ENCODE measurements around the gene CHN2. TPM values are rescaled to one million over a fixed set of nuclear protein-coding genes. Genes with fewer than 3 reads are reported as not detected.

The CHN2 gene
- polyA plus RNA-seq (2011; rRNA removed) (0.06 and 0.24 TPM in 2 replicates), polyA plus RNA-seq (2017; fragmentation: RNase III; extraction: RNeasy Plus Mini Kit Qiagen cat#74134 plus additional on column Dnase treatment) (not detected in 3 replicates), polyA minus RNA-seq (2011; rRNA and poly(A)+ RNA removed) (0.10 TPM in 1 of 2 replicates, not detected in the other)
- polyA plus RNA-seq (2012; cell fraction: cytosol; rRNA removed): not detected in 2 replicates
- polyA plus RNA-seq (2012; cell fraction: nucleus; rRNA removed): not detected in 2 replicates

DNA sequence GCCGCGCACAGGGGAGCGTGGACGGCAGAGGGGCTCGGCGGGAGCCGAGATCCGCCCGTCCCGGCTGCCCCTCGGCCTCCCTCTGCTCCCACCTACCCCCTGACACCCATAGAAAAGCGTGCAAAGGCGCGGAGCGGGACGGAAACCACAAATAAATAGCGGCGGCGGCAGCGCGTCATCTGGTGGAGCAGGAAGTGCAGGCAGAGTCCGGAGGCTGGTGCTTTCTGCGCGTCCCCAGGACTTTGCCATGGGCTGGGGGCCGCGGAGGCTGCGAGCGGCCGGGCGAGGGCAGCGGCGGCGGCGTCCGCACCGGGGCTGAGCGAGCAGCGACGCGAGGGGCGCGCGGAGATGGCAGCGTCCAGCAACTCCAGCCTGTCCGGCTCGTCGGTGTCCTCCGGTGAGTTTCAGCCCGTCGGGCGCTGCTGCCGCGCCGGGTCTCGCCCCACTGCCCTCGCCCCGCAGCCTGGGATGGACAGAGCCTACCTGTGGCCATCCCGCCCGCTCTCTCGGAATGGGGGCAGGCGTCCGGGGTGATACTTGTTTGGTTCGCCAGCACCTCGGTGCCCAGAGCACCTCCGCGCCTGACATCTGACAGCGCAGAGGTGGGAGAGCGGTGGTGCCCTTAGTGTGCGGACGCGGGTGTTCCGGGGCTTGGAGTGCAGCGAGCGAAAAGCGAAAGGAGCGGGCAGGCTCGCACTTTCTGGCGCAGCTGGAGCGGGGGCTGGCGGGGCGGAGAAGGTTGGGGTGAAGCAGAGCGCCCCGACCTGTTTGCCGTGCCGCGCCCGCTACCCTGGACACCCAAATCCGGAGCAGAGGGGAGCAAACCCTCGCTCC is at the start of gene CHN2:
Gene CHN2, plus strand, starts transcription at position 182 of the 834 bp plus-strand sequence.
- DNase-seq (ENCODE audit: low read depth in 1 of 2, low spot score in 1 of 2) (peak in 1 of 2 experiments; percentile 19), FAIRE-seq (no peak), ATAC-seq (peak; percentile 71 to 77)
- ChIA-PET CTCF (interaction anchor here (1.1 to 1.8 kb wide), 2 partner anchors 10 to 214 kb away, joined by 5 to 6 read pairs; no protein-coding TSS in a partner anchor), POLR2A (no interaction called here)
- no peak for TF ChIP-seq JUNB (IDR thresholded peaks at IDR 0.05)
- no peak for TF ChIP-seq HOXB13 (CRISPR knock-in tag; IDR thresholded peaks at IDR 0.05; ENCODE audit: low read depth)
- TF ChIP-seq, protein P1, sequence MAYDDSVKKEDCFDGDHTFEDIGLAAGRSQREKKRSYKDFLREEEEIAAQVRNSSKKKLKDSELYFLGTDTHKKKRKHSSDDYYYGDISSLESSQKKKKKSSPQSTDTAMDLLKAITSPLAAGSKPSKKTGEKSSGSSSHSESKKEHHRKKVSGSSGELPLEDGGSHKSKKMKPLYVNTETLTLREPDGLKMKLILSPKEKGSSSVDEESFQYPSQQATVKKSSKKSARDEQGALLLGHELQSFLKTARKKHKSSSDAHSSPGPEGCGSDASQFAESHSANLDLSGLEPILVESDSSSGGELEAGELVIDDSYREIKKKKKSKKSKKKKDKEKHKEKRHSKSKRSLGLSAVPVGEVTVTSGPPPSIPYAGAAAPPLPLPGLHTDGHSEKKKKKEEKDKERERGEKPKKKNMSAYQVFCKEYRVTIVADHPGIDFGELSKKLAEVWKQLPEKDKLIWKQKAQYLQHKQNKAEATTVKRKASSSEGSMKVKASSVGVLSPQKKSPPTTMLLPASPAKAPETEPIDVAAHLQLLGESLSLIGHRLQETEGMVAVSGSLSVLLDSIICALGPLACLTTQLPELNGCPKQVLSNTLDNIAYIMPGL (CRISPR knock-in tag; IDR thresholded peaks at IDR 0.05; ENCODE audit: borderline replicate concordance): no peak
- no peak for TF ChIP-seq SREBF2 (IDR thresholded peaks at IDR 0.05)
- TF ChIP-seq, protein P2, sequence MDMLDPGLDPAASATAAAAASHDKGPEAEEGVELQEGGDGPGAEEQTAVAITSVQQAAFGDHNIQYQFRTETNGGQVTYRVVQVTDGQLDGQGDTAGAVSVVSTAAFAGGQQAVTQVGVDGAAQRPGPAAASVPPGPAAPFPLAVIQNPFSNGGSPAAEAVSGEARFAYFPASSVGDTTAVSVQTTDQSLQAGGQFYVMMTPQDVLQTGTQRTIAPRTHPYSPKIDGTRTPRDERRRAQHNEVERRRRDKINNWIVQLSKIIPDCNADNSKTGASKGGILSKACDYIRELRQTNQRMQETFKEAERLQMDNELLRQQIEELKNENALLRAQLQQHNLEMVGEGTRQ (IDR thresholded peaks at IDR 0.05): no peak
- no peak for TF ChIP-seq SMC3 (IDR thresholded peaks at IDR 0.05)
- no peak for TF ChIP-seq RAD21 (conservative IDR thresholded peaks at IDR 0.05 in 1 of 2, IDR thresholded peaks at IDR 0.05 in 1 of 2)
- TF ChIP-seq TFCP2L1 (CRISPR knock-in tag; IDR thresholded peaks at IDR 0.05): no peak
- no peak for TF ChIP-seq EHF (CRISPR knock-in tag; IDR thresholded peaks at IDR 0.05)
- TF ChIP-seq RFX5 (IDR thresholded peaks at IDR 0.05): no peak
- TF ChIP-seq MAFK (IDR thresholded peaks at IDR 0.05; ENCODE audit: partially characterized antibody): no peak
- TF ChIP-seq POLR2A (IDR thresholded peaks at IDR 0.05; ENCODE audit: low read length): no peak
- no peak for TF ChIP-seq PHF8 (IDR thresholded peaks at IDR 0.05; ENCODE audit: borderline replicate concordance, low read depth)
- TF ChIP-seq NR3C1 (IDR thresholded peaks at IDR 0.05): no peak
- no peak for TF ChIP-seq JUN (IDR thresholded peaks at IDR 0.05)
- Histone ChIP-seq H3K27ac (peak within 1 kb of the TSS in 1 of 2 experiments; percentile 50; a peak in 3 of 6 replicates), H3K4me2 (peak within 1 kb of the TSS; percentile 96), H3K4me3 (peak within 1 kb of the TSS; percentile 55), H3K4me1 (no peaks in the 10 kb centered on the region; the same call in 2 of the 3 replicates), H3K9me3 (no peaks in the 10 kb centered on the region)
- 3% methylated on average over 30 of the region's 89 CpGs for WGBS (ENCODE audit: missing lambda C conversion rate)

DNA sequence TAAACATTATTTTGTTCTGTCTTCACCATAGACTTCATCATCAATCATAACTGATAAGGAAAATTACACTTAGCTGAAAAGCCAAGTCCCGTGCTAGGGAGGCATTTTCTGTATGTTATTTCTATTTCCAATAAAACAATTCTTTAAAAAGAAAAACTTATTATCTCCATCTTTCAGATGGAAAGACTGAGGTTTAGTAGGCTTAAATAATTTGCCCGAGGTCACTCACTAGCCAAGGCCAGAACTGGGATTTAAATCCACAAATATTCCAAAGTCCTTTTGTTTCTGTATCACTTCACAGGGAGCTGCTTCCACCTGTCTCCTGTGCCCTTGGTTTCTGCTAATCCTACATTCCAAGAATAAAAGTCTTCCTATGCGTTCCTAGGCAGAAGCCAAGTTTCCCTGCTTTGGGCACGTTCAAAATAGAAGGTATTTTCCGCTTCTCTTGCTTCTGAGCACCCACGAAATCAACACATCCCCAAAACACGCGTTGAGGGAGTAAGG is 49.0 kb upstream of the CHN2 start:
- FAIRE-seq: no peak
- ATAC-seq: no peak
- 7% methylated on average over 8 of the region's 8 CpGs for WGBS (ENCODE audit: missing lambda C conversion rate)
- Histone ChIP-seq H3K9me3 (no peaks in the 10 kb centered on the region), H3K4me2 (peak overlapping the region; percentile 25; the same call in 1 of the 3 replicates), H3K4me1 (no peaks in the 10 kb centered on the region), H3K4me3 (no peak overlapping the region), H3K27ac (no peak overlapping the region)
- TF ChIP-seq NPAS2 (CRISPR knock-in tag; IDR thresholded peaks at IDR 0.05; ENCODE audit: borderline replicate concordance) (no peak), POLR2A (IDR thresholded peaks at IDR 0.05; ENCODE audit: low read length) (no peak), POLR2AphosphoS2 (conservative IDR thresholded peaks at IDR 0.05; ENCODE audit: low read length) (no peak), RARB (CRISPR knock-in tag; IDR thresholded peaks at IDR 0.05) (no peak)
- TF ChIP-seq, protein P3, sequence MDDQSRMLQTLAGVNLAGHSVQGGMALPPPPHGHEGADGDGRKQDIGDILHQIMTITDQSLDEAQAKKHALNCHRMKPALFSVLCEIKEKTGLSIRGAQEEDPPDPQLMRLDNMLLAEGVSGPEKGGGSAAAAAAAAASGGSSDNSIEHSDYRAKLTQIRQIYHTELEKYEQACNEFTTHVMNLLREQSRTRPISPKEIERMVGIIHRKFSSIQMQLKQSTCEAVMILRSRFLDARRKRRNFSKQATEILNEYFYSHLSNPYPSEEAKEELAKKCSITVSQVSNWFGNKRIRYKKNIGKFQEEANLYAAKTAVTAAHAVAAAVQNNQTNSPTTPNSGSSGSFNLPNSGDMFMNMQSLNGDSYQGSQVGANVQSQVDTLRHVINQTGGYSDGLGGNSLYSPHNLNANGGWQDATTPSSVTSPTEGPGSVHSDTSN (IDR thresholded peaks at IDR 0.05): no peak
- ChIA-PET CTCF (no interaction called here), POLR2A (interaction anchor here (0.5 kb wide), 1 partner anchor 25 kb away, joined by 5 read pairs; no protein-coding TSS in a partner anchor)
- DNase-seq (ENCODE audit: low read depth in 1 of 2, low spot score in 1 of 2): no peak

All from A549 (cell line).